Thyroid gland (tissue), 4 donors: ENCODE measurements around the gene TYSND1.

Experiments
- CTCF ChIP-seq, 6 experiments: fragments of 200-600 bp in 3 of 6; fragments of 450-650 bp in 3 of 6; sonication (generic) in 3 of 6; IDR thresholded peaks; one replicate each; pipeline ENCODE4 v1.5.1; 2016 to 2019; ENCODE audit warnings: antibody characterized with exemption in 6 of 6, mild to moderate bottlenecking in 2 of 6, inconsistent platforms in 1 of 6, moderate library complexity in 1 of 6
- POLR2A ChIP-seq, 2 donors: fragments of 450-650 bp; IDR thresholded peaks; one replicate each; pipeline ENCODE4 v1.6.1; 2017; ENCODE audit warnings: antibody characterized with exemption in 2 of 2, mild to moderate bottlenecking in 2 of 2, moderate library complexity in 1 of 2

GRCh38 chr10:70160798-70161197 lies 14.3 kb upstream of the TYSND1 start:
- TF ChIP-seq CTCF (IDR thresholded peaks at IDR 0.05): no peak
- no peak for TF ChIP-seq POLR2A (IDR thresholded peaks at IDR 0.05)
